Measurements from ENCODE around the gene ADI1.

ADI1 gene

GRCh38 chr2:3519255-3520205, at the start of gene ADI1:
TSS of gene ADI1 (minus strand) at chr2:3519531. CDS start at chr2:3519487, 44 bp downstream.
- DNase-seq (ENCODE audit: low spot score) = peak; percentile 90
- Histone ChIP-seq H3K27ac (peak within 1 kb of the TSS; percentile 99 to 100), H3K4me3 (peak within 1 kb of the TSS; percentile 95)
- TF ChIP-seq CTCF (IDR thresholded peaks at IDR 0.05) = no peak

GRCh38 chr2:3566806-3567205, 47.5 kb upstream of the ADI1 start:
- H3K27ac ChIP-seq = no peak overlapping the region
- no peak for DNase-seq (ENCODE audit: low spot score)
- no peak for TF ChIP-seq CTCF (IDR thresholded peaks at IDR 0.05)
- H3K4me3 ChIP-seq = no peak overlapping the region

GRCh38 chr2:3565117-3565516, 45.8 kb upstream of the ADI1 start:
- Histone ChIP-seq H3K4me3 (no peak overlapping the region), H3K27ac (no peak overlapping the region)
- DNase-seq (ENCODE audit: low spot score) = no peak
- TF ChIP-seq CTCF (IDR thresholded peaks at IDR 0.05) = no peak

GRCh38 chr2:3563521-3563976, 44.2 kb upstream of the ADI1 start:
- no peak for DNase-seq (ENCODE audit: low spot score)
- H3K4me3 ChIP-seq = no peak overlapping the region
- TF ChIP-seq CTCF (IDR thresholded peaks at IDR 0.05) = no peak
- no peak overlapping the region for H3K27ac ChIP-seq

- DNase-seq (ENCODE audit: low spot score) = peak; percentile 99
- H3K4me3 ChIP-seq = peak within 1 kb of the TSS; percentile 81
- no peak for TF ChIP-seq CTCF (IDR thresholded peaks at IDR 0.05)
- H3K27ac ChIP-seq = peak within 1 kb of the TSS; percentile 86 to 91
Observed at GRCh38 chr2:3558205-3559014, 39.1 kb upstream of the ADI1 start, which contains the start of gene RNASEH1. TSS of gene RNASEH1 (minus strand) at chr2:3558333. CDS start at chr2:3558260, 73 bp downstream.

- DNase-seq (ENCODE audit: low spot score) = no peak
- no peak for TF ChIP-seq CTCF (IDR thresholded peaks at IDR 0.05)
- H3K4me3 ChIP-seq = peak overlapping the region; percentile 81
- H3K27ac ChIP-seq = peak overlapping the region; percentile 86 to 91
Observed at GRCh38 chr2:3557639-3558204, 38.4 kb upstream of the ADI1 start.

Data from coronary artery (tissue), 2 donors.